NCI-H774 (cell line): ENCODE measurements around the gene CDC42.

Source experiments
- DNase-seq: peaks from one replicate; lab custom pipeline; 2025; lab: John Stamatoyannopoulos, UW

Gene CDC42

DNA sequence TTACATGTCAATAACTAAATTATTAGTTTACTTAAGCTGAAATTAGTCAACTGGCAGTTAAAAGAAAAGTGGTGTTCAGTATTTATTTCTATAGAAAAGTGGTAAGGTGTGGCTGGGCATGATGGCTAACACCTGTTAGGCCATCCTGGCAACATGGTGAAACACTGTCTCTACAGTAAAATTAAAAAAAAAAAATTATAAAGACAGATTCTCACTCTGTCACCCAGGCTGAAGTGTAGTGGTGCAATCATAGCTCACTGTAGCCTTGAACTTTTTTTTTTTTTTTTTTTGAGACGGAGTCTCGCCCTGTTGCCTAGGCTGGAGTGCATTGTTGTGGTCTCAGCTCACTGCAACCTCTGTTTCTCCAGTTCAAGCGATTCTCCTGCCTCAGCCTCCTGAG, 57.5 kb downstream of the CDC42 start:
- DNase-seq: no peak

DNA sequence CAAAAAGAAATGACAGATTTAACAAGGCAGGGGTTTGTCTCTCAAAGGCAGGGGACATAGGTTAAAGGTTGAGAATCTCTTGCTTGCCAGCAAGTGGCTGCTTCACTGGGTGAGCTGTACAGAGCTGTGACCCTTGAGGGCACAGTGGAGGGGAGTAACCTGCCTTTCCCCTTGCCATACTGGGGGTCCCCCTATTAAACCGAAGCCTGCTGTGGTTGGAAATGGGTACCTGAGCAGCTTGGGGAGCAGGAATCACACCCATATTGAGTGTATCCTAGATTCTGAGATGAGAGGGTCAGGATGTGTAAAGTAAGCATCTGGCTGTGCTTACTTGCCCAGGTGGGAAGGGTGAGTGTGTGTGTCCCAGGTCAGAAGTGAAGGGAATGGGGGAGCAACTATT, 58.6 kb downstream of the CDC42 start:
- DNase-seq: no peak

DNA sequence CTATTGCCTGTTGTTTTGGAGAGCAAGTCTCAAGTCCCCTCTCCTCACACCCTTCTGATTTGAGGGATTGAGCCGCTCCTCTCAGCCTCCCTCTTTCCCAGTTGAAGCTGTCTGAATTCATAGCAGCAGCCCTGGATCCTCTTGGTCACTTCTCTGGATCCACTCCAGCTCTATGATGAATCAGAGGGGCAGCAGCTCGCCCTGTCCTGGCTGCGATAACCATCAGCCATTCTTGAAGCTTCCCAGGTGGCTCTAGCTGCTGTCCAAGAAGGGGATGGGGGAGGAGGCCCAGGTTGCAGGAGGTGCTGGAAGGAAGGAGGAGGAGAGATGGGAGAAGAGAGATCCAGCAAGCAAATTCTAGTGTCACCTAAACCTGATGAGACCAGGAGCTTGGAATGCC, 59.1 kb downstream of the CDC42 start:
- no peak for DNase-seq

DNA sequence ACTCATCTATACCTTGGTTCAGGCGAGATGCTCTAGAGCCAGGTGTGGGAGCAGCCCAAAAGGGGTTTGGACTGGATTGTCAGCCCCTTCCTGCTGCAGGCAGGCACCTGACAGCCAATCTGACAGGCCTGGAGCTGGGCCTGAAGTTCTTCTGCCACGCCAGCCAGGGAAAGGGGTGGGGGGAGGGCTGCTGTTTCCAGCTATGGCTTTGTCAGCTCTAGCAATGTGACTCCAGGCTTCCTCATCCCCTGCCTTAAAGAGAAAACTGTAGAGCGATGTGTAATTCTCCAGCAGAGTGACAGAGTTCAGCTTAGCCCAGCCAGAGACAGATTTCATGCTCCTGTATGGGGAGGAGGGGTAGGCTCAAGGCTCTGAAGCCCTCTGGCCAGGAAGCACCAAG, 60.0 kb downstream of the CDC42 start:
- no peak for DNase-seq

DNA sequence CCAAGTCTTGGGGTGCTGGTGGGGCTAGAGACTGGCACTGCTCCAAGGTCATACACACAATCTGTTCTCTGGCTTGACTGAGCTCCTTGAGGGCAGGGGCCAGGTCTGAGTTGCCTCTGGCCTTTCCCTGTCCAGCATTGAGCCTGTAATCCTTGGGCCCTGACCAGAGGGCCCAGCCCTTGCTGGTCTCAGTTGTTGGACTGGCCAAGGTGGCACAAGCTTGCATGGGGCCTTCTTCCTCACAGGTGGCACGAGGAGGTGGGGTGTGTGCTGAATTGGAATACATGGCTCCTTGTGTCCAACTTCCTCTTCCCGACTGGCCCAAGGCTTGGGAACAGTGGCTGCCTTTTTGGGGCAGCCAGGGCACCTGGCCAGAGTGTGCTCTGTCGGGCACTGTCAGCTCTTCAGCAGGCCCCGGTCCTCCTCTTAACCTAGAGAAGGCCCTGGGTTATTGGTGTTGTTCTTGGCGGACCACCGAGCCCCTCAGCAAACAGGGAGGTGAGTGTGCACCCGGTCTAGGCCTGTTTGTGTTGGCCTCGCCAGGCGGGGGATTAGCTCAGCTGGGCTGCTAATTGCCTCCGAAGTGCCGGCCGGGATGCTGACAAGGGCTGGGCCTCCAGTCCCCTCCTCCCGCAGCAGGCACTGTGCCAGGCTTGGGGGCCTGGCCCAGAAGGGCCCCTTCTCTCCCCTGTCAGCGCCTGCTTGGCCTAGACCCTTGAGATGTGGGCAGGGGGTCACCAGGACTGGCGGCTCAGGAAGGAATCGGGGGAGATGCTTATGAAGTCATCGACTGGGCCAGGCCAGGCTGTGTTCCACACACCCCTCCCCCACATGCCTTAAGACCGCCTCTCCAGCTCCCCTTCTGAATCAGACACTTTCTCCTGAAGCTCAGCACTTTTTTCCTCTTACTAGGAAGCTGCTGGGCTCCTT, 61.8 kb downstream of the CDC42 start:
- DNase-seq: no peak

DNA sequence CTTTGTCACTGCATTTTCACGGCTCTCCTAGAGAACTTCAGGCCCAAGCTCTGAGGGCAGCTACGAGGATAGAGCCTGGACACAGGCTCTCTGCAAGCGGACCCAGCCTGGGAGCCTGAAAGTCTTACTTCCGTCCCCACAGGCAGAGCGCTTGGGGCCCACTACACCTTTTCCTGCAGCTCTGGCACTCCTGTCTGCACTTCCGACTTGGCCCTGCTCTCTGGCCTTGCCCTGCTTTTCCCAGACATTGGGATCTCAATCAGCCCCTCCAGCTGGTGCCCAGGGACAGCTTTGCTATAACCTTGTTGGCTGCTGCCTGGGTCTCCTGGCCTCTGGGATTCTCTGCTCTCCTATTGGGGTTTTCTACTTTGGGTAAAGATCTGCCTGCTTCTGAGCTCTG, 62.8 kb downstream of the CDC42 start:
- DNase-seq: no peak

DNA sequence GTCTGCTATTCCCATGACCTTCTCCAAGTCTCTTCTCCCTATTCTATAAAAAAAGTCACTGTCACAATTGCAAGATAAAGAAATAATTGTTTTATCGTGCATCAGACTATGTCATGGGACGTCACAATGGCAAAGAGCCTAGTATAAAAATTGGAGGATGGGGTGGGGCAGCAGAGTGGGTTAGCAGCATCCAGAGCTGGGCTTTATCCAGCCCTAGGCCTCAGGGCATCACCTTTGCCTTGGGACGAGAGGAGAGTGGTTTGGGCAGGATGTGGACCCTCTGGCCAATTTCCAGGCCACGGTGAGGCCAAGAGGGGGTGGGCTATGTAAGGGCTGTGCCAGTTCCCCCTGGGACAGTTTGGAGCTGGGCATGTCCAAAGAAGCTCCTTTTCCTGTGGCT, 64.7 kb downstream of the CDC42 start:
- no peak for DNase-seq

DNA sequence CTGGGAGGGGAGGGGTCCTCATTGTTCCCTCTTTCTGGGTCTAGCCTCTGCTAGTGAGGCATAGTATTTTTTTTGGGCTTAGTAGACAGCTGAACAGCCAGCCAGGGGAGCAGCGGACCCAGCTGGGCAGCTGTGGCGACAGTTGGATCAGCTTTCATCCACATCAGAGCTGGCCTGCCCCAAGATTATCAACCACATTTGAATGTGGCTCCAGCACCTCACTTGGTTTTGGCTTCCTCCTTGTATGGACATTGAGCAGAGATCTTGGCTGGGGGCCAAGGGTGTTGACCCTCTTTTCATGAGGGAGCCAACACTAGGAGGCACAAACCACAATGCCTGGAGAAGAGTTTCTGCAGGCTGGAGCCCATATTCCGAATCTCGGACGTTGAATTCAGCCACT, 65.3 kb downstream of the CDC42 start:
- no peak for DNase-seq

DNA sequence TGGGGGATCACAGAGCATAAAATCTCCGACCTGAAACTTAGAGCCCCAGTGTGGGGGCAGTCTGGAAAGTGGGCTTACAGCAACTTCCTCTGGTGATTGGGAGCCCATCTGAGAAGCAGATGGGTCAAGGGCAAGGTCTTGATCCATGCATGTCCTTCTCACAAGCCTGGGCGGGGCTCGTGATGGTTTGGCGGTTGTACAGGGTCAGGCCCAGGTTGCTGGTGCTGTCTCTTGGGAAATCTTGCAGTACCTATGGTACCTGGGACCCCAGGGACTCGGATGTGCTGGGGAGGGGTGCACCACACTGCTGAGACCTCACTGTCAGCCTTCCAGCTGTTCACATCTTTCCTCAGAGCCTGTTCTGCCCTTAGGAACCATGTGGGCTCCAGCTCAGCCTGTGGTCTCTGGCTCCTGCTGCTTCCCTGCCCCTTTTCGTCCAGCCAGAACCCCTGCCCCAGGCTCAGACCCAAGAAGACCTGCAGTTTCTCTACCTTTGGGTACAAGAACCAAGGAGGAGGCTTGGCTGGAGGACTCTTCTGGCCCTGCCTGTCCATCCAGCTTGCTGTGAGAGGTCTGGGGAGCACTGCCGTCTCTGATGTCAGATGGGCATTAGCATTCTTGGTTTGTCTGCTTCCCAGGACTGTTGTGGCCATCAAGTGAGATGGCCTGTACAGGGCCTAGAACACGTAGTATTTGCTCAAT, 65.9 kb downstream of the CDC42 start:
- no peak for DNase-seq

DNA sequence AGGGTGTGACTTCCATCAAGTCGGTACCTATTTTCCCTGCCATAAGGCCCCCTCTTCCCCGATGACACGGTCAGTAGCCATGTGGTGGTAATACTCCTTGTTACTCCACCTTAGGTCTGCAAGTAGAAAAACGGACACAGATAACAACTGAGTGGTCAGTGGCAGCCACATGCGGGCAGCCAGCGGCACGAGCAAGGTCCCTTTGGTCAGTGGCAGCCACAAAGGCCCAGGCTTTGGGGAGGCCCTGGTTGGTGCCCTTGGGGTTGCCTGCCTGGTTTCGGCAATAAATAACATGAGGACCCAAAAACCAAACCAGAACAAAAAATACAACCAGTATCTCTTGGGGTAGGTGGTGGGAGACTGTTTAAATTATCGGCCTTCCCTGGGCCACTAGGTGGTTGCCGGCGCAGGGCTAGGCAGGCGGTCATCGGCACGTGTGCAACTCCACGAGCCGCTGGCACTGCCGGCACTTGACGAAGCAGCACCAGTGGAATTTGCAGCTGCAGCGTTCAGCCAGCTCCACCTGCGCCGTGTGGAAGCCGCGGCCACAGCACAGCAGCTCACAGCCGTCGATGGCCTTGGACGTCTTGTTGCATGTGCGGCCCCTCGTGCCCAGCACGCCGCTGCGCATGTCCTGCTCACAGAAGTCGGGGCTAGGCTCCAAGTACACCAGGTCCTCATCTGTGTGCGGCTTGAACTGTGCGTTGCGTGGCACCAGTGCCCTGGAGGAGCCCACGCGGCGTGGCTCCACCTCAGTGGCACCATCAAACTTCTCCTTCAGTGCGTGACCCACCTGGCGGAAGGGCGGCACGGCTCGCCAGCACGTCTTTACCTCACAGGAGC, 67.3 kb downstream of the CDC42 start:
- no peak for DNase-seq

DNA sequence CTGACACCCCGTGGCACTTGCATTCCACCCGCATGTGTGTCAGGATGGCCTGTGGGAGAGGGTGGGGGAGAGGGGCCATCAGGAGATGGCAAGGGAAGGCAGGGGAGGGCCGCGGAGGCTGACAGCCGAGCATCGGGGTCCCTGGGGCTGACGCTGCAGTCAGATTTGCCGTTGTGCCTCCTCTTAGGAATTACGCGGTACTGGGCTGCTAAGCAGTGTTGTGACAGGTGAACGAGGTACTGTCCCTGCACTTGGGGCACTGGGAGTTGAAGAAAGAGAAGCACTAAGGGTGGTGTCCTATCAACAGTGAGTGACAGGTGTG, 67.9 kb downstream of the CDC42 start:
- DNase-seq: no peak

DNA sequence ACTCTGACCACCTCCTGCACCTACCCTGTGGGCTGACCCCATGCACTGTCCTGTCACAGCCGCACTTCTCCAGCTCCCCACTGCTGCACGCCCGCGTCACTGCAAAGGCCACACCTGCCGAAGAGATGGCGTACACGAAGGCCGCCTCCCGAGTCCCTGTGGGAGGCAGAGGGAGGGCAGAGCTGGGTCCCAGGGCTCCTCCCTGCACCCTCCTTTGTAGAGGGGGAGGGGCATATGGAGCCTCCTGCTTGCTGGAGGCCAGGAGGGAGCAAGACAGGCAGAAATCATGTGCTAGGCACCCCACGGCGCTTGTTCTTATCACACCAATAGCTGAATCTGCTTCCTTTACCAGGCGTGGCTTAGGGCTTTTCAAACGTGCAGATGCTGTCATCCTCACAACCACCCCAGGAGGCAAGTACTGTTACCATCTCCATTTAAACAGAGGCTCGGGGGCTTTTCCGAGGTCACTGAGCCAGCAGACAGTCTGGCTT, 69.0 kb downstream of the CDC42 start:
- no peak for DNase-seq

DNA sequence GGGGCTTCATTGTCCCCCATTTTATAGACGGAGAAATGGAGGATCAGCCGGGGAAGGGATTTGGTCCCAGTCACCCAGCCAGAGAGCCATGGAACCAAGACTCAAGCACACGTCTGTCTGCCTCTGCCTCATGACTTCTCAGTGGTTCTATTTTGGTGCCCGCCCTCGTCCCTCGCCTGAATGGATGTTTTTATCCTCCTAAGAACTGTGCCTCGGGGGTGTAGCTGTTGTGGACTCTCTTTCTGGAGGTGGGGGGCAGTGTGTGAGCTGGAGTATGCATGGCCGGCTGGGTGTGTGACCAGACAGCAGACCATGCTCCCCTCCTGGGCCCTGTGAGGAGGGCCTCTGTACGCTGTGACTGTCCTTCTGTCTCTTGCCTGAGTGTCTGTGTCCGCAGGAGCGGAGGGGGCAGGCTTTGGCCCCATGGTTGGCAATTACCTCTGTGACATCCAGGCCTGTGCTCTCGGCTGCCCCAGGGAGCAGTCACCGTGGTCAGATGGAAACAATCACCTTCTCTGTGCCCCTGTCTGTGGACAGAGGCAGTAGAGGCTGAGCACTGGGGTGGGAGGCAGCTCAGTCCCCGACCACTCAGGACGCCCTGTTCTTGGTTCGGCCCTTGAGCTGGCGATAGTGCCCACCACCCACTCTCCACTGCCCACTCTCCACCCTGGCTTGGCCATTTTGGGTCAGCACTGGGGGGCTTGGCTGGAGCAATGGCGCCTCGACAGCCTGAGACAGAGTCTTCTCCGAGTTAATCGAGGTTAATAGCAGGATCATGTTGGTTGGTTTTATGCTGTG, 70.0 kb downstream of the CDC42 start:
- no peak for DNase-seq

DNA sequence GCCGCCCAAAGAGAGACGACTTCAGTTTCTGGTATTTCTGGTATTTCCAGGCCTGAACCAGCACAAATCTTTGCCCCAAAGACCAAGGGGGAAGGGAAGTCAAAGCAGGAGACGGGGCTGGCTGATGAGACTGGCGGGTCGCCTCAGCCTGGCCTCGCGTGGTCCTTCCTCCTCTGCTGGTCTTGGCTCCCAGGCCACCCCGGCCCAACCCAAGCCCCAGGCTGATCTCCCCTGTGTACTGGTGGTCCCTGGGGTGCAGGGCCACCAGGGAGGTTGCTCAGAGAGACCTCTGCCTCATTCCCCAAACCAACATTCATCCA, 70.5 kb downstream of the CDC42 start:
- DNase-seq: no peak

DNA sequence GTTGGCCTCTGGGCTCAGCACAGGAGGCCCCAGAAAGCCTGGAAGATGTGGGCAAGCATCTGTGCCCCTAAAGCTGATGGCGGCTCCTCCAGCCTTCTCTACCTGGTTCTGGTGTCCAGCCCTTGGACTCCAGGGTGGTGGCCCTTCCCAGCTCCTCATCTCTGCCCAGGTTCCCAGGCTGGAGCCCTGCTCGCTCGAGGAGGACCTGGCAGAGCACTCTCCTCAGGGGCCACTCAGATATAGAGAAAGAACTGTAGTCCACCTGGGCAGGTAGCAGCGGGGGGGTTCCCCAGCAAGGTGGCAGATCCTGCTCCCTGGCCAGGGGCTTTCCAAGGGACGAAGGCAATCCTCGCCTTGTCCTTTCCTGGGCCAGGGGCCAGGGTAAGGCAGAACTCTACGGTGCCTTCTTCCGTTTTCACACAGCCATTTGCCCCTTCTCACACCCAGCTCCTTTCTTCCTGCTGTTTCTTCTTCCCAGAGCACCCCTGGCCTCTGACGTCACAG, 71.4 kb downstream of the CDC42 start:
- no peak for DNase-seq

DNA sequence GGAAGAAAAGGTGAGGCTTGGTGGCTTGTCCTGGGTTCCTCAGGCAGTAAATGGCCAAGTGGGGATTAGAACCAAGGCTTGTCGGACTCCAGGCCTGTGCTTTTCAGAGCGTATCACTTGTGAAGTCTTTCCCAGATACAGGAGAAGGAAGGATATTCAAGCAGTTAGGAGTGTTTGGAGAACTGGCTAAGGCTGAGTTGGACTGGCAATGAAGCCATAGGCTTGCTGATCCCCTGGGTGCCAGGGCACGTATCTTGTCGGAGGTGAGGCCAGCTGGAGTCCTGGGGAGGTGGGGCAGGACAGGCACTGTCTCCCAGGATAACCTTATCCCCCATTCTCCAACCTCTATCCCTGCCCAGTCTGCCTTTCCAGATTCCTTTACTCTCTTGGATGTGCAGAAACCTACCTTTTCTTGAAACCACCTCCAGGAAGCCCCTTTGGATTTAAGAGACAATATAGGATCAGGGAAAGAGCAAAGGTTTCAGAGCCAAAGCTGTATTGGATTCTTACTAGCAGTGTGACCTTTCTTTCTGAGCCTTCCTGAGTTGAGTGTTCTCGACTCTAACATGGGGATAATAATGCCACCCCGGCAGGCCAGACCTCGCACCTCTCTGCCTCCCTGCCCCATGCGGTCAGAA, 72.2 kb downstream of the CDC42 start:
- no peak for DNase-seq

DNA sequence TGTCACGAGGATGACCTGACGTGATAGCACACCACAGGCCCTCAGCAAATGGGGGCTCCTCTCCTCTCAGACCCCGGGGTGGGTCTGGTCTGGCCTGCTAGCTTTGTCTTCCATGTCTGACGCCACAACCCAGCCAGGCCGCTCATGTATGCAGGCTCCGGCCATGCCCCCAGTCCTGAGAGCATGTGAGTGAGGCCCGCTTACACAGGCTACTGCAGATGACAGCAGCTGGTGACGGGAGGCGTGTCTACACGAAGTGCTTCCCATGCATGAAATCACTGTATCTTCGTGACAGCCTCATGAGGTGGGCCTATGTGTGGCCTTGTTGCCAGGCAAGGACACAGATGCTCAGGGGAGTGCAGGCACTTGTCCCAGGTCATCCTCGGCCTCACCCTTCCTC, 74.0 kb downstream of the CDC42 start:
- no peak for DNase-seq

DNA sequence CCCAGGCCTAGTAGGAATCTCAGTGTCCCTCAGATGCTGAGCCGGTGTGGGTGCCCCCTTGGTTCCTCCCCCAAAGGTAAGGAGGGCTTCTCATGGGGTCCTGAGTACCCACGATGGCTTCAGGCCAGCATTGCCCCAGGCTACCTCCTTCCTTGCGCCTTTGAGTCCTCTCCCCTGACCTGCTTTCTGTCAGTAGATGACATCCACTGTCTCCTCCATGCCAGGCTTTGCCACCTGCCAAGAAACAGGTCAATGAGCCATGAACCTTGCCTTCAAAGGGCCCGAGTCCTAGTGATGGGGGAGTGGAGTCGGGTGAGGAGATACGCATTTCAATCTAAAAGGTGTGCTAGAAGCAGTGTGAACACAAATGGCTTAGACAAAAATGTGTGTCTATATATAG, 74.7 kb downstream of the CDC42 start:
- DNase-seq: no peak

DNA sequence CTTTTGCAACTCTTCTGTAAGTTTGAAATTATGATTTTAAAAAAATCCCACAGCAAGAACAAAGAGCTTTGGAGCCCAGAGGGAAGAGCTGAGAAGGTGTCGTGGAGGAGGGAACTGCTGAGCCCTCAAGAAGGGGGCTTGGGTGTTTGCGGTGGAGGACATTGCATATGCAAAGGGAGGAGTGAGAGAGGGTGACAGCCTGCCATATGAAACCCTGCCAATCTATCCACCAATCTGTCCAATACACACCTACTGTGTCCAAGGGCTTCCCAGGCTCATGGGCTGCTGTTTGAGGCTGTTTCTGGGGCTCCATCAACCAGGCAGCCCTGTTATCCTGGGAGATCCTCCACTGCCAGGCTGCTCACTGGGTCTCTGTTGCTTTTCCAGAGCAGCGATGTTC, 75.2 kb downstream of the CDC42 start:
- DNase-seq: no peak

DNA sequence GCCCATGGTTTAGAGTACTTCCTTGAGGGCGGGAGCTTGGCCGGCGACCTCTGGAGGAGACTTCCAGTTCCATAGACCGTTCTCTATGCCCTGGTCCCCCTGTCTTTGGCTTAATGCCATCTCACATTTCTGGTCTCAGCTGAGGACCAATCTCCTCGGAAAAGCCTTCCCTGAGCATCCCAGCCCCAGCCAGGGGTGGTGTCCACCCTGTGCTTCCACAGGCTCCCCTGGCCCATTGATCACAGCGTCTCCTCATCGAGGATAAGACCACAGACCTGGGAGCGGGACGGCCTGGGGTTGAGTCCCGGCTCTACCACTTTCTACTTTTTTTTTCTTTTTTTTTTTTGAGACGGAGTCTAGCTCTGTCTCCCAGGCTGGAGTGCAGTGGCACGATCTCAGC, 75.9 kb downstream of the CDC42 start:
- DNase-seq: no peak

DNA sequence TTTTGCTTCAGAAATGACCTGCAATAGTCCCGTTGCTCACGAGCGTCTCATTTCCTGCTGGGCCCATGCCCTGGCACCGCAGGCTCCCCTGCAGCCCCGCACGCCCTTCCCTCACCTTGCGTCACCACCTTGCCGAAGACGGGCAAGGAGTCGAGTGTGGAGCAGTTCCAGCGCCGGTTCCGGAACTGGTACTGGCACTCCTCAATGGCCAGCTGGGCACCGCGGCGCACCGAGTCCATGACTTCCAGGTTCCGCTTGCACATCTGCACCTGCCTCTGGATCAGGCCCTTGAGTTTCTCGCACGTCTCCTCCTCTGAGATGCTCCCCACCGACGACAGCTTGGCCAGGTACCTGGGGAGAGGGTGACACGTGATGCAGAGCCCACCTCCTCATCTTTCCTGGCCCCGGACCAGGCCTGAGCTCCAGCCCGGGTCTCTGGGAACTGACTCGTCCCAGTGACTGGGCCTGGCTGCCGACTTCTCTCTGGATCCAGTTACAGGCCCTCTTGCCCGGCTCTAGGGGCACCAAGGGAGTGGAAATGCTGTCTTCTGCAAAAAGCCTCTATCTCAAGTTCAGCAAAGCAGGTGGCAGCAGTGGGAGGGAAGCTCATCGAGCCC, 77.1 kb downstream of the CDC42 start:
- no peak for DNase-seq
